IPS-15b (cell line): ENCODE data around the gene OSBPL7.

ENCODE experiments used
- H3K27me3 ChIP-seq: one replicate; pipeline ENCODE4 v1.6.1; 2013; ENCODE audit warnings: low read length; ENCODE audit not compliant: control insufficient read depth, insufficient read depth
- H3K36me3 ChIP-seq: one replicate; pipeline ENCODE4 v1.6.1; 2013; ENCODE audit warnings: low read length; ENCODE audit not compliant: control insufficient read depth, insufficient read depth
- H3K4me1 ChIP-seq: one replicate; pipeline ENCODE4 v1.6.1; 2013; ENCODE audit warnings: mild to moderate bottlenecking, low read length; ENCODE audit not compliant: control insufficient read depth, insufficient read depth
- H3K4me3 ChIP-seq: one replicate; pipeline ENCODE4 v1.5.1; 2013; ENCODE audit warnings: low read depth, low read length
- H3K9ac ChIP-seq: one replicate; pipeline ENCODE4 v1.6.1; 2013; ENCODE audit warnings: low read depth, mild to moderate bottlenecking, low read length
- H3K9me3 ChIP-seq: one replicate; pipeline ENCODE4 v1.6.1; 2013; ENCODE audit warnings: mild to moderate bottlenecking, low read length; ENCODE audit not compliant: control insufficient read depth, insufficient read depth

OSBPL7 gene, protein sequence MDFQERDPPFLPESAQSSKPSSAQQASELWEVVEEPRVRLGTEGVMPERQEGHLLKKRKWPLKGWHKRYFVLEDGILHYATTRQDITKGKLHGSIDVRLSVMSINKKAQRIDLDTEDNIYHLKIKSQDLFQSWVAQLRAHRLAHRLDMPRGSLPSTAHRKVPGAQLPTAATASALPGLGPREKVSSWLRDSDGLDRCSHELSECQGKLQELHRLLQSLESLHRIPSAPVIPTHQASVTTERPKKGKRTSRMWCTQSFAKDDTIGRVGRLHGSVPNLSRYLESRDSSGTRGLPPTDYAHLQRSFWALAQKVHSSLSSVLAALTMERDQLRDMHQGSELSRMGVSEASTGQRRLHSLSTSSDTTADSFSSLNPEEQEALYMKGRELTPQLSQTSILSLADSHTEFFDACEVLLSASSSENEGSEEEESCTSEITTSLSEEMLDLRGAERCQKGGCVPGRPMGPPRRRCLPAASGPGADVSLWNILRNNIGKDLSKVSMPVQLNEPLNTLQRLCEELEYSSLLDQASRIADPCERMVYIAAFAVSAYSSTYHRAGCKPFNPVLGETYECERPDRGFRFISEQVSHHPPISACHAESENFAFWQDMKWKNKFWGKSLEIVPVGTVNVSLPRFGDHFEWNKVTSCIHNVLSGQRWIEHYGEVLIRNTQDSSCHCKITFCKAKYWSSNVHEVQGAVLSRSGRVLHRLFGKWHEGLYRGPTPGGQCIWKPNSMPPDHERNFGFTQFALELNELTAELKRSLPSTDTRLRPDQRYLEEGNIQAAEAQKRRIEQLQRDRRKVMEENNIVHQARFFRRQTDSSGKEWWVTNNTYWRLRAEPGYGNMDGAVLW

DNA sequence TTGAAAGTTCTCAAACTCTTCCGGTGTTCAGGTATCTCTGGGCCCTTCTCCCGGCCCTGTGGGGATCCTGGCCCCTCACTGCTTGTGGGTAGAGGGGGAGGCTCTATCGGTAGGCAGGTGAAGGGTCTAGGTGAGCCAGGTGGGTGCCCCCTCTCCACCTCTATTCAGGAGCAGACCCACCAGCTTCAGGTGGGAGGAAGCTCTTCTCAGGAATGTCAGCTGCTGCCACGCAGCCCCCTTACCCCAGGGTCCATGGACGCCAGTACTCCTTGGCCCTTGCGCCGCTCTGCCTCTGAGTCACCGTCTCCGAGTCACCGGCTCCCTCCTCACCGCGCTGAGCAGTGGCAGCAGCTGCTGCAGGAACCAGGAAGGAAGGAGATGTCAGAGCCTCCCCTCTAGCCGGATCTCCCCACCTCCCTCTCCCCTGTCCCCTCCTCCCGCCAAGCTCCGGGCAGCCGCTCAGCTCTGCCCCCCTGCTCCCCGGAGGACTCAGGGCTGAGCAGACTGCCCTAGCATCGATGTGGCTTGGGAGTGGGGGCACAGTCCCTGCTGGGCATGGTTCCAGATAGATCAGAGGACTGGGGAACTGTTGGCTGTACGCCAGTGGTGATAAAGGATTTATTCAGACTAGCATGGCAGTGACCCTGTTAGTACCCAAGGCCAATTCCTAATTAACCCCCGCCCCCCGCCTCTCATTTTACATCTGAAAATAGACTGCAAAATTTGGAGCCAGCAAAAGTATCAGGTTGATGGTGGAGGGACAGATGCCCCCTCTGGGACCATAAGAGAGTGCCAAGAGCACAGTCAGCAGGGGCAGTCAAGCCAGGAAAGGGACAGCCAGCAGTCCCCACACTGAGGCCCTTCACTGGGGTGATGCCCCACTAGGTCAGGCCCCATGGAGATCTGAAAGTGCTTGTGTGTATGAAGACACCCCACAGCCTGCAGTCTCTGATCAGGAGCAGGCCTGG lies at the start of gene OSBPL7:
TSS of gene OSBPL7 (minus strand) at position 371 of the 968 bp plus-strand sequence. CDS start 1,516 bp downstream, outside the sequence.
- Histone ChIP-seq H3K4me1 (peaks cover 2% of the 10 kb centered on the region), H3K27me3 (no peaks in the 10 kb centered on the region), H3K4me3 (peak within 1 kb of the TSS; percentile 93), H3K9ac (peak within 1 kb of the TSS; percentile 38), H3K9me3 (no peaks in the 10 kb centered on the region), H3K36me3 (peaks cover 15% of the 10 kb centered on the region)

DNA sequence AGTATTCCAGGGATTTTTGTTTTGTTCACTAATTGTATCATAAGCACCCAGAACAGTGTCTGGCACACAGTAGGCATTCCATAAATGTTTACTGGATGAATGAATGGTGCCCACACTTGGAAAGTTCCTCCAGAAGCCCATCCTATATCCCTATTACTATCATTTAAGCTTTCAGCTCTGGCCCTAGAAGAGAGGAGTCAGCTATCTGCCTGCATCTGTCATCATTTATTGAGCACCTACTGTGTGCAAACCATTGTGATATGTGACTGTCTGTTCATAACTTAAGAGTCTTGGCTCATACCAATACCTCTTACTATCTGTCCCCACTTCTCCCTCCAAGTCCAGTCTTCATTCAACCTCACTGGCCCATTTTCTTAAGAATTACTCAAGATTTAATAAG lies 49.5 kb upstream of the OSBPL7 start:
- no peak overlapping the region for H3K4me3 ChIP-seq
- H3K9ac ChIP-seq = no peak overlapping the region
- H3K36me3 ChIP-seq = no peaks in the 10 kb centered on the region
- H3K4me1 ChIP-seq = peaks cover 26% of the 10 kb centered on the region
- no peaks in the 10 kb centered on the region for H3K9me3 ChIP-seq
- peaks cover 76% of the 10 kb centered on the region for H3K27me3 ChIP-seq

DNA sequence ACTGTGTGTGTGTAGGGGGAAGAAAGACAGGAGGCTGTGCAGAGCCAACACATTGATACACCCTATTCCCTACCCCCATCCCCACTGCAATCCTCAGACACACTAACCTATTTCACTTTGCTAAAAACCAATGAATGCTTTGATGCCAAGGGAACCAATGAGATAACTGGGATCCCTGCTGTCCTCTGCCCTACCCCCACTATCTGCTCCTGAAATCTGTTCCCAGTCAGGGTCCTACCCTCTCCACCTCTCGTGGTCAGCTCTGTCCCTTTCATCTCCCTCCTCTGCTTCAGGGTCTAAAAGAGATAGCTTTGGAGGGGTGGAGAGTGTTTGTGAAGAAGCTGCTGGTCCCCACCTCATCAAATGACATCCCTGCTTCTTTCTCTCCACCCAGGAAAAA lies 48.5 kb upstream of the OSBPL7 start:
- Histone ChIP-seq H3K27me3 (peaks cover 74% of the 10 kb centered on the region), H3K4me3 (no peak overlapping the region), H3K9ac (no peak overlapping the region), H3K9me3 (no peaks in the 10 kb centered on the region), H3K4me1 (peaks cover 22% of the 10 kb centered on the region), H3K36me3 (no peaks in the 10 kb centered on the region)

DNA sequence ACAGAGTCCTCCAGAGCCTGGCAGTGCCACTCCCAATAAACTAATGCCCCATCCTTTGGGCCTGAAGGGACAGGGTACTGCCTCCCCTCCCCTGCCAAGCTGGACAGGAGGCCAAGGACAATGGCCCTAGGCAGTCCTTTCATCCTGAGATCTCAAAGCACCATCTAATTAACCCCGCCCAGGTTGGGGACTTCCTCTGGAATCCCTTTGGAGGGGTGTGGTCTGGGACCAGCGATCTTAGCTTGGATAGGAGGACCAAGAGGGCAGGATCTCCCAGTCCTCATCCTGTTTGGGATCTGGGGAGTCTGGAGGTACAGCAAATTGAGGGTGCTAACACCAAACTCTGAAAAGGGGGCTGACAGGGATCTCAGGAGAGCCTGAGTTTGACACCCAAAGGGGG lies 47.5 kb upstream of the OSBPL7 start:
- Histone ChIP-seq H3K27me3 (peaks cover 71% of the 10 kb centered on the region), H3K9ac (no peak overlapping the region), H3K36me3 (no peaks in the 10 kb centered on the region), H3K4me3 (no peak overlapping the region), H3K9me3 (no peaks in the 10 kb centered on the region), H3K4me1 (peaks cover 22% of the 10 kb centered on the region)

DNA sequence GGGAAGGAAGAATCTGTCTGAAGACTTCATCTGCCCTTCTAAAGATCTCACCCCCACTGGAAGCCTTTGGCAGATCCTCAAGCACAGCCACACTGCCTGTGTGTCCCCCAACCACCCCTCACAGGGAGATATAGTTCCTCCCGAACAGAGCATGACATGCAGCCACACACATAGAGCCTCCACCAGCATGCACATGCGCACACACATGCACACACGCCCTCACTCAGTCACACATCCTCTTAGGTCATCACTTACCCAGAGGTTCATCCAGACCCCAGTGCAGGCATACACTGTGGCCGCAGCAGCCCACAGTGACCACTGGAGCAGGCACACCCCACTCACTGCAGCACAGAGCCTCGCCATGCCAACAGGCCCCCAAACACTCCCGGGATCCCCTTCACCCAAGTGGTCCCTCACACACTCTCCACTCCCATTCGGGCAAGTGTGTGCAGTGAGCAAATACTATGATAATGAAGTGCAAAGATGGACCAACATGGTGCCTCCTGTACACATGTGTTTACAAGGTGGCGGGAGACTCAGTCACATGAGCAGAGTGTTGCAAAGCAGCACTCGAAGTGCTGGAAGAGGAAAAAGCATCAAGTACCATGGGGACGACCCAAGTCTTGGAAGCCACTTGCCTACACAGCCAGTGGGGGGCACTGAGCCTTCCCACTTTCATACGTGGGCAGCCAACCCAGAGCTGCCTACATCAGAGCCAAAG lies 46.4 kb upstream of the OSBPL7 start:
- Histone ChIP-seq H3K4me1 (peaks cover 16% of the 10 kb centered on the region), H3K27me3 (peaks cover 66% of the 10 kb centered on the region), H3K4me3 (no peak overlapping the region), H3K36me3 (no peaks in the 10 kb centered on the region), H3K9ac (no peak overlapping the region), H3K9me3 (no peaks in the 10 kb centered on the region)

DNA sequence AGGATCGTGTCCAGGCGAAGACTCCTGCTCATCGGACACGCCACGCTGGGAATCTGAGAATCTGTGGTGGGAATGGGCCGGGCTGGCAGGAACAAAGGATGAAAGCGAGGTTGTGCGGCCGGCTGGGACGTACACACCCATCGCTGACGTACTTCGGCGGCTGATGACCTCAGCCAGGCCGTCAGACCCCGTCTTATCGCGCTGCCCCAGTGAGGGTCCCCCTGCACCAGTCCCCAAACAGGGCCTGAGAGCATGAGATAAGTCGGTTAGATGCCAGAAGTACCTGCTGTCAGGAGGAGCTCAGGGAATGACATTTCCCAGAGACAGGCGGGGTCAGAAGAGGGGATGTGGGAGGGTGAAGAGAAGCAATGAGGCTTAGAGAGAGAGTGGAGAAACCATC lies 45.3 kb upstream of the OSBPL7 start:
- Histone ChIP-seq H3K27me3 (peaks cover 66% of the 10 kb centered on the region), H3K4me1 (peaks cover 16% of the 10 kb centered on the region), H3K9ac (no peak overlapping the region)

DNA sequence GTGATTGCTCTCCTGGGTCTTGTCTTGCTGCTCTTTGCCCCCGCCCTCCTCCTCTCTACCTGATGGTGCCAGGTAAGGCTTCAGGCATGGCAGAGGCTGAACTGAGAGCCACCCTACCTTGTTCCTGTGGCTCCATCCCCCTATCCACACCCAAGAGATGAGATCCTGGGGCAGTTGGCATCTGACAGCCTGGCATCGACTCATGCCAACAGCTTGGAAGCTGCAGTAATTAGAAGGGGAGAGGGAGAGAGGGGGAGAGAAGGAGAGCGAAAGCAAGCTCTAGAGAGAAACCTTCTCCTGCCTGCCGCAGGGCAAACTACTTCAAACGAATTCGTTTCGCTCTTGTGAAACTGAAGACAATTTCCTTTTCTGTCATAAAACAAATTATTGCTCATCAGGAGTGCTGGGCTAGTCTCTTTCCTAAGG lies 43.2 kb upstream of the OSBPL7 start:
- peaks cover 9% of the 10 kb centered on the region for H3K4me1 ChIP-seq
- H3K36me3 ChIP-seq = no peaks in the 10 kb centered on the region
- no peak overlapping the region for H3K4me3 ChIP-seq
- H3K9ac ChIP-seq = no peak overlapping the region
- H3K9me3 ChIP-seq = no peaks in the 10 kb centered on the region
- H3K27me3 ChIP-seq = peaks cover 53% of the 10 kb centered on the region

More for the DNA sequence above, 45.3 kb upstream of the OSBPL7 start:
- no peaks in the 10 kb centered on the region for H3K36me3 ChIP-seq
- no peak overlapping the region for H3K4me3 ChIP-seq
- no peaks in the 10 kb centered on the region for H3K9me3 ChIP-seq

DNA sequence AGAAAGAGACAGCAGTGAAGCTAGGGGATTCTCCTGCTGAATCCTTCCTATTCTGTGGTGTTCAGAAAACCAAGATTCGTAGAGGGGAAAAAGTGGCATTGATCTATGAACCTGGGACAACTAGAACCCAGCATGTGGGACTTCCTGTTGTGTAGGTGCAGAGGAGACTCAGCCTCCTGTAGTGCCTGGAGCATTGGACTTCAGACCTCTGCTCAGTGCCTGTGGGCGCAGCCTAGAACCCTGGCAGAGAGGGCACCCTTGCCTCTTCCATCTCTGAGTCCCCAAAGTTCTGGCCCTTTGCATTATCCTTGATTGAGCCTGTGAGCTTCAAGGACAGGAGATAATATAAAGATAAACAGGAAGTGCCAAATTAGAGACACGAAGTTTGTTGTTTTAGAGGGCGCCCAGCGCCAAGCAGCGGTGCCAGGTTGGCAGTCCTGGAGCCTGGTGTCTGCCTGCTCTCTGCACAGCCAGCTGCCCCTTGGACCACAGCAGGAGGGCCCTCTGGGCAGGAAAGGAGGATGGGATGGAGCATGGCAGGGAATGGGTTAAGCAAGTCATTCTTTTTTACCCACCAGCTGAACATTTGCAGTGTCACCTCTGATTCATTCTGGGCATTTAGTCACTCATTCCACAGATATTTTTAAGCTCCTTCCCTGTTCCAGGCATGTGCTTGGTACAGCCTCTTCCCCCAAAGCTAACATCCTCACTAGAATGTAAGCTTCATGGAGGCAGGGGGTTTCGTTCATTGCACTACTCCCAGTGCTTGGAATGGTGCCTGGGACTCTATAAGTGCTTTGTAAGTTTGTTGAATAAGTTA lies 41.2 kb upstream of the OSBPL7 start:
- Histone ChIP-seq H3K4me1 (no peaks in the 10 kb centered on the region), H3K36me3 (no peaks in the 10 kb centered on the region), H3K4me3 (no peak overlapping the region), H3K9ac (no peak overlapping the region), H3K9me3 (no peaks in the 10 kb centered on the region), H3K27me3 (peaks cover 49% of the 10 kb centered on the region)

DNA sequence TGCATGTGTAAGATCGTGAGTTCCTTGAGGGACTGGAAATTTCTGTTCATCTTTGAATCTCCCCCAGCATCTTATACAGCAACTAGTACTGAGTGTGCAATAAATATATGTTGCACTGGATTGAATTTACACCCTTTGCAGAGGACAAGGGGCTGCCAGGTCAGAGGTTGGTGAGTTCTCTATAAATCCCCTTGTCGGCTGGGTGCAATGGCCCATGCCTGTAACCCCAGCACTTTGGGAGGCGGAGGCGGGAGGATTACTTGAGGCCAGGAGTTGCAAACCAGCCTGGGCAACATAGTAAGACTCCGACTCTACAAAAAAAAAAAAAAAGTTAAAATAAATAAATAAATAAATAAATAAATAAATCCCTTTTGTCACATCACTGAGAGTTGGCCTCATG lies 38.8 kb upstream of the OSBPL7 start:
- Histone ChIP-seq H3K36me3 (no peaks in the 10 kb centered on the region), H3K4me1 (no peaks in the 10 kb centered on the region), H3K4me3 (no peak overlapping the region), H3K9ac (no peak overlapping the region), H3K9me3 (no peaks in the 10 kb centered on the region), H3K27me3 (peaks cover 48% of the 10 kb centered on the region)
